Skeletal muscle cell (primary cell): Measurements from ENCODE around the gene CES5A.
"Not testable (repeated sequence)": the region's sequence is repeated elsewhere in the genome, so short reads cannot be mapped to it uniquely, and the experiment has no call there.

Experiments
- DNase-seq: peaks from one replicate; pipeline ENCODE4 v3.0.0-alpha.2; 2010; ENCODE audit warnings: low read depth
- H3K4me3 ChIP-seq: 2 replicates; pipeline ENCODE4 v1.5.1; 2011; ENCODE audit warnings: low read depth, mild to moderate bottlenecking, control low read depth, low read length, moderate library complexity

CES5A gene

GRCh38 chr16:55888546-55888945, 13.4 kb upstream of the CES5A start:
- H3K4me3 ChIP-seq, result no peak overlapping the region
- DNase-seq, result no peak

GRCh38 chr16:55876854-55877253, 1.7 kb upstream of the CES5A start:
- DNase-seq, result no peak
- H3K4me3 ChIP-seq, result no peak overlapping the region

- H3K4me3 ChIP-seq, result no peak overlapping the region
Measured at GRCh38 chr16:55873122-55873521, 2.1 kb downstream of the CES5A start.

GRCh38 chr16:55872130-55872529, 3.0 kb downstream of the CES5A start:
- no peak for DNase-seq
- H3K4me3 ChIP-seq, result no peak overlapping the region

More at GRCh38 chr16:55873122-55873521, 2.1 kb downstream of the CES5A start:
- DNase-seq, result no peak

- DNase-seq, result no peak
- no peak overlapping the region for H3K4me3 ChIP-seq
Measured at GRCh38 chr16:55871411-55872038, 3.6 kb downstream of the CES5A start.

- no peak for DNase-seq
- no peak overlapping the region for H3K4me3 ChIP-seq
Measured at GRCh38 chr16:55868980-55869379, 6.2 kb downstream of the CES5A start.

- DNase-seq, result no peak
- H3K4me3 ChIP-seq, result no peak overlapping the region
Measured at GRCh38 chr16:55868137-55868536, 7.0 kb downstream of the CES5A start.

GRCh38 chr16:55861288-55861687, 13.9 kb downstream of the CES5A start:
- H3K4me3 ChIP-seq, result no peak overlapping the region
- DNase-seq, result no peak

- not testable (repeated sequence) for H3K4me3 ChIP-seq
Measured at GRCh38 chr16:55857650-55858049, 17.5 kb downstream of the CES5A start.

GRCh38 chr16:55856950-55857349, 18.2 kb downstream of the CES5A start:
- DNase-seq, result no peak
- no peak overlapping the region for H3K4me3 ChIP-seq

More at GRCh38 chr16:55857650-55858049, 17.5 kb downstream of the CES5A start:
- DNase-seq, result not testable (repeated sequence)

- DNase-seq, result no peak
- H3K4me3 ChIP-seq, result no peak overlapping the region
Measured at GRCh38 chr16:55853114-55853513, 22.1 kb downstream of the CES5A start.

GRCh38 chr16:55849536-55849935, 25.6 kb downstream of the CES5A start:
- DNase-seq, result no peak
- H3K4me3 ChIP-seq, result no peak overlapping the region

- H3K4me3 ChIP-seq, result no peak overlapping the region
- DNase-seq, result no peak
Measured at GRCh38 chr16:55846598-55847346, 28.4 kb downstream of the CES5A start.

GRCh38 chr16:55843105-55843395, 32.1 kb downstream of the CES5A start:
- no peak for DNase-seq
- H3K4me3 ChIP-seq, result no peak overlapping the region

- no peak overlapping the region for H3K4me3 ChIP-seq
- no peak for DNase-seq
Measured at GRCh38 chr16:55842369-55843104, 32.6 kb downstream of the CES5A start.

- no peak overlapping the region for H3K4me3 ChIP-seq
- no peak for DNase-seq
Measured at GRCh38 chr16:55839115-55839514, 36.1 kb downstream of the CES5A start.

- no peak for DNase-seq
- no peak overlapping the region for H3K4me3 ChIP-seq
Measured at GRCh38 chr16:55836158-55836611, 39.0 kb downstream of the CES5A start.

GRCh38 chr16:55835581-55835980, 39.6 kb downstream of the CES5A start:
- H3K4me3 ChIP-seq, result no peak overlapping the region
- no peak for DNase-seq

GRCh38 chr16:55835173-55835572, 40.0 kb downstream of the CES5A start:
- DNase-seq, H3K4me3 ChIP-seq: not testable (repeated sequence)

GRCh38 chr16:55834049-55834448, 41.1 kb downstream of the CES5A start:
- H3K4me3 ChIP-seq, result no peak overlapping the region
- no peak for DNase-seq
